HepG2 (cell line): ENCODE measurements around the gene EBF3. TPM values are rescaled to one million over a fixed set of nuclear protein-coding genes. Genes with fewer than 3 reads are reported as not detected.

Source experiments
- ATAC-seq: fragments of 200-7000 bp; cut with Tn5 transposase; 3 replicates; pipeline ENCODE4 v1.9.1; 2020; ENCODE audit warnings: mild to moderate bottlenecking, moderate library complexity
- BruUV-seq: library from RNA; stranded (reverse); fragments of 400-500 nt; replicated peaks from 2 replicates; lab custom pipeline; 2021; lab: Mats Ljungman, UMichigan
- CTCF ChIA-PET: fragments of 300-600 bp; formaldehyde crosslinking; extraction: SDS; loops from one replicate; lab custom pipeline; 2021; ENCODE audit warnings: low total read pairs, inconsistent platforms, low intra/inter-chr PET ratio; lab: Yijun Ruan, JAX
- POLR2A ChIA-PET: fragments of 350-600 bp; sonication (Branson Sonifier 250); formaldehyde crosslinking; loops from one replicate; lab custom pipeline; 2020; ENCODE audit warnings: antibody characterized with exemption, inconsistent platforms; lab: Yijun Ruan, JAX
- DNase-seq: peaks from one replicate; pipeline ENCODE4 v3.0.0-alpha.2; 2015; ENCODE audit warnings: low spot score
- FAIRE-seq: peaks from 3 replicates; lab custom pipeline; 2011; peaks lifted over from hg19 to GRCh38; lab: Jason Lieb, UNC
- H2AFZ ChIP-seq: one replicate; pipeline ENCODE4 v1.6.1; 2011; ENCODE audit warnings: low read length, inconsistent platforms
- H3K27ac ChIP-seq: fragments of 300-600 bp; 3 replicates; pipeline ENCODE4 v1.8.0; 2011; ENCODE audit warnings: mixed run types, mild to moderate bottlenecking, mixed read lengths, low read length, inconsistent platforms; ENCODE audit not compliant: insufficient read depth; ENCODE audit errors: extremely low read length
- H3K27me3 ChIP-seq, 2 experiments: fragments of 200-600 bp in 1 of 2; 2 replicates in 1 of 2; 3 replicates in 1 of 2; pipeline versions ENCODE4 v1.6.0 to v1.8.0; 2011; ENCODE audit warnings: low read length in 2 of 2, mild to moderate bottlenecking in 2 of 2, moderate library complexity in 2 of 2, inconsistent platforms in 1 of 2; ENCODE audit not compliant: insufficient read depth in 2 of 2, control insufficient read depth in 1 of 2
- H3K36me3 ChIP-seq, 2 experiments: fragments of 200-600 bp in 1 of 2; replicated peaks in 1 of 2; 2 replicates in 1 of 2; 3 replicates in 1 of 2; pipeline versions ENCODE4 v1.5.1 to v1.8.0; 2011; ENCODE audit warnings: low read length in 2 of 2, inconsistent platforms in 1 of 2; ENCODE audit not compliant: insufficient read depth in 2 of 2, control insufficient read depth in 1 of 2
- H3K4me1 ChIP-seq: 2 replicates; pipeline ENCODE4 v1.5.1; 2012; ENCODE audit warnings: low read length, inconsistent platforms; ENCODE audit not compliant: insufficient read depth
- H3K4me2 ChIP-seq: 2 replicates; pipeline ENCODE4 v1.6.0; 2011; ENCODE audit warnings: low read depth, low read length, inconsistent platforms
- H3K4me3 ChIP-seq, 3 experiments: fragments of 200-600 bp in 1 of 3; sonication (generic), shearing (Covaris generic) in 1 of 3; replicated peaks in 1 of 3; 2 replicates each; pipeline ENCODE4 v1.5.1; 2011 to 2016; ENCODE audit warnings: low read length in 3 of 3, inconsistent platforms in 2 of 3, low read depth in 2 of 3, mild to moderate bottlenecking in 2 of 3, control low read depth in 1 of 3, mixed read lengths in 1 of 3; ENCODE audit not compliant: insufficient read depth in 1 of 3
- H3K79me2 ChIP-seq: one replicate; pipeline ENCODE4 v1.6.1; 2011; ENCODE audit warnings: low read length, inconsistent platforms; ENCODE audit not compliant: insufficient read depth
- H3K9ac ChIP-seq: 2 replicates; pipeline ENCODE4 v1.6.0; 2011; ENCODE audit warnings: mild to moderate bottlenecking, low read depth, low read length, inconsistent platforms; ENCODE audit not compliant: insufficient read depth
- H3K9me3 ChIP-seq: 2 replicates; pipeline ENCODE4 v1.5.1; 2012; ENCODE audit warnings: mild to moderate bottlenecking, low read length
- H4K20me1 ChIP-seq: 2 replicates; pipeline ENCODE4 v1.6.0; 2011; ENCODE audit warnings: inconsistent platforms, mild to moderate bottlenecking, low read length, moderate library complexity; ENCODE audit not compliant: insufficient read depth
- ARID4A ChIP-seq: sonication (generic); formaldehyde crosslinking; IDR thresholded peaks from 2 replicates; pipeline ENCODE4 v1.5.0; 2020; ENCODE audit warnings: mild to moderate bottlenecking, missing genetic modification reagents, borderline replicate concordance
- ARNT2 ChIP-seq: sonication (generic); formaldehyde crosslinking; IDR thresholded peaks from 2 replicates; pipeline ENCODE4 v1.8.0; 2022; ENCODE audit warnings: mild to moderate bottlenecking, low read depth, missing genetic modification reagents, moderate library complexity
- CBX5 ChIP-seq: sonication (generic); formaldehyde crosslinking; IDR thresholded peaks from 2 replicates; pipeline ENCODE4 v1.4.0; 2020; ENCODE audit warnings: missing genetic modification reagents, borderline replicate concordance
- SP1 ChIP-seq, 2 experiments: fragments of 450-650 bp in 1 of 2; sonication (generic) in 1 of 2; formaldehyde crosslinking in 1 of 2; IDR thresholded peaks; 2 replicates each; pipeline versions ENCODE4 v1.4.0 to v1.6.1; 2016 to 2020; ENCODE audit warnings: missing genetic modification reagents in 1 of 2
- ZMYM2 ChIP-seq: sonication (generic); formaldehyde crosslinking; IDR thresholded peaks from 2 replicates; pipeline ENCODE4 v1.8.0; 2022; ENCODE audit warnings: mild to moderate bottlenecking, missing genetic modification reagents
- ZNF317 ChIP-seq: sonication (generic); formaldehyde crosslinking; IDR thresholded peaks from 2 replicates; pipeline ENCODE4 v1.5.0; 2020; ENCODE audit warnings: mild to moderate bottlenecking, missing genetic modification reagents
- ZNF329 ChIP-seq: sonication (generic); formaldehyde crosslinking; IDR thresholded peaks from 2 replicates; pipeline ENCODE4 v1.9.0; 2021; ENCODE audit warnings: low read depth, mild to moderate bottlenecking, missing genetic modification reagents
- WGBS: methylation state at CpG from one replicate; pipeline ENCODE4 v1.1.6; 2017; ENCODE audit warnings: low lambda C conversion rate; 5-methylcytosine and 5-hydroxymethylcytosine counted together
- in situ Hi-C: cut with HindIII; loops from 2 replicates; pipeline ENCODE4 v1.10.0; 2017; ENCODE audit warnings: low pct_unique_long_range_greater_than_20kb; ENCODE audit not compliant: extremely low pct_ligation_motif_present
- intact Hi-C: fragments of 100-400 bp; cut with micrococcal nuclease; formaldehyde crosslinking; loops from one replicate; pipeline ENCODE4 v1.10.0; 2022; ENCODE audit not compliant: unreplicated experiment
- polyA plus RNA-seq, 8 experiments: library from polyadenylated mRNA; depleted of rRNA in 3 of 8; stranded (reverse) in 7 of 8; unstranded in 1 of 8; fragments of >200 nt; fragmentation: Illumina TruSeq in 4 of 8; extraction: Trizol in 4 of 8; gene quantifications; 2 replicates each; pipeline versions ENCODE4 v1.2.1 to v1.2.3, GENCODE V29; 2011 to 2016; ENCODE audit warnings: low read depth in 4 of 8, missing spikeins in 1 of 8, mixed read lengths in 1 of 8; ENCODE audit not compliant: insufficient read depth in 1 of 8
- total RNA-seq, 5 experiments: library from RNA; depleted of rRNA; stranded (reverse); fragments of >200 nt; fragmentation: Illumina TruSeq; extraction: Trizol; gene quantifications; 2 replicates each; pipeline ENCODE4 v1.2.3, GENCODE V29; 2016; ENCODE audit warnings: low read depth in 1 of 5

EBF3 gene
- total and polyA plus RNA-seq, 2 of the 13 experiments (the other 11 are each of a cell fraction or from before 2014, with no cell fraction given) = not detected

GRCh38 chr10:129924375-129925085, 39.5 kb downstream of the EBF3 start (continued):
- no peak for TF ChIP-seq ZNF329 (CRISPR knock-in tag)

- H3K27me3 ChIP-seq = peaks cover 4 to 53% of the 10 kb centered on the region in 2 experiments; a peak in 4 of 5 replicates
- H3K79me2 ChIP-seq = no peaks in the 10 kb centered on the region
- no peak for FAIRE-seq
- no peak overlapping the region for H2AFZ ChIP-seq
- H4K20me1 ChIP-seq = no peaks in the 10 kb centered on the region
- intact Hi-C loops = no loop called here
- H3K9ac ChIP-seq = no peak overlapping the region
- in situ Hi-C loops = no loop called here
- H3K36me3 ChIP-seq = no peaks in the 10 kb centered on the region
- 50% methylated on average over 1 of the region's 18 CpGs for WGBS
- no peak overlapping the region for H3K4me2 ChIP-seq
- no peak for ATAC-seq
- H3K9me3 ChIP-seq = no peaks in the 10 kb centered on the region
- ChIA-PET POLR2A (no interaction called here), CTCF (no interaction called here)
- H3K27ac ChIP-seq = no peak overlapping the region
- DNase-seq = no peak
- BruUV-seq = no TSS peak
- H3K4me3 ChIP-seq = no peak overlapping the region
- H3K4me1 ChIP-seq = no peaks in the 10 kb centered on the region
- TF ChIP-seq CBX5 (no peak), ZNF317 (CRISPR knock-in tag) (no peak), ZMYM2 (no peak), ARID4A (CRISPR knock-in tag) (no peak), SP1 (IDR thresholded peaks at IDR 0.05) (no peak), SP1 (CRISPR knock-in tag; IDR thresholded peaks at IDR 0.05) (no peak), ARNT2 (CRISPR knock-in tag) (no peak)
Observed at GRCh38 chr10:129922598-129923123, 41.4 kb downstream of the EBF3 start.
